Neutrophil (primary cell): ENCODE data around the gene ADCY5.

Experiments used
- H3K27ac ChIP-seq: fragments of 200-600 bp; sonication (generic); 2 replicates; pipeline ENCODE4 v1.5.1; 2016; ENCODE audit warnings: mild to moderate bottlenecking, moderate library complexity
- H3K27me3 ChIP-seq: fragments of 200-600 bp; sonication (generic); 2 replicates; pipeline ENCODE4 v1.6.0; 2016; ENCODE audit warnings: mild to moderate bottlenecking
- H3K36me3 ChIP-seq: fragments of 200-600 bp; sonication (generic); 2 replicates; pipeline ENCODE4 v1.5.1; 2017
- H3K4me1 ChIP-seq, 2 experiments: fragments of 200-600 bp in 1 of 2; sonication (generic) in 1 of 2; 1 replicate in 1 of 2; 2 replicates in 1 of 2; pipeline versions ENCODE4 v1.5.1 to v1.6.1; 2013 to 2016; ENCODE audit warnings: low read depth in 1 of 2, low read length in 1 of 2, mild to moderate bottlenecking in 1 of 2, moderate library complexity in 1 of 2; ENCODE audit not compliant: control insufficient read depth in 1 of 2, insufficient read depth in 1 of 2
- H3K4me3 ChIP-seq, 2 experiments: fragments of 200-600 bp in 1 of 2; sonication (generic) in 1 of 2; 1 replicate in 1 of 2; 2 replicates in 1 of 2; pipeline ENCODE4 v1.5.1; 2013 to 2016; ENCODE audit warnings: low read depth in 1 of 2, low read length in 1 of 2, mild to moderate bottlenecking in 1 of 2, moderate library complexity in 1 of 2
- H3K9me3 ChIP-seq: fragments of 200-600 bp; sonication (generic); 2 replicates; pipeline ENCODE4 v1.5.1; 2016
- CTCF ChIP-seq: fragments of 200-600 bp; sonication (generic); IDR thresholded peaks from 2 replicates; pipeline ENCODE4 v1.5.1; 2016; ENCODE audit warnings: antibody characterized with exemption

The ADCY5 gene

GRCh38 chr3:123449102-123449996 lies 459 bp upstream of the ADCY5 start:
- Histone ChIP-seq H3K27ac (no peak overlapping the region), H3K36me3 (no peaks in the 10 kb centered on the region), H3K4me1 (peaks cover 12 to 14% of the 10 kb centered on the region in 2 experiments), H3K9me3 (no peaks in the 10 kb centered on the region), H3K27me3 (peaks cover 100% of the 10 kb centered on the region), H3K4me3 (peak overlapping the region; percentile 29 to 54)
- no peak for TF ChIP-seq CTCF

- H3K9me3 ChIP-seq = no peaks in the 10 kb centered on the region
- H3K27me3 ChIP-seq = peaks cover 100% of the 10 kb centered on the region
- H3K27ac ChIP-seq = no peak overlapping the region
- peak overlapping the region; percentile 17 to 54 for H3K4me3 ChIP-seq
- no peaks in the 10 kb centered on the region for H3K36me3 ChIP-seq
- TF ChIP-seq CTCF = no peak
- H3K4me1 ChIP-seq = peaks cover 12 to 14% of the 10 kb centered on the region in 2 experiments
Measured at GRCh38 chr3:123447749-123448517, 957 bp downstream of the ADCY5 start.

GRCh38 chr3:123447416-123447748 lies 1.5 kb downstream of the ADCY5 start:
- H3K27me3 ChIP-seq = peaks cover 100% of the 10 kb centered on the region
- H3K36me3 ChIP-seq = no peaks in the 10 kb centered on the region
- H3K9me3 ChIP-seq = no peaks in the 10 kb centered on the region
- peaks cover 12 to 14% of the 10 kb centered on the region in 2 experiments for H3K4me1 ChIP-seq
- H3K4me3 ChIP-seq = no peak overlapping the region
- no peak for TF ChIP-seq CTCF
- H3K27ac ChIP-seq = no peak overlapping the region

GRCh38 chr3:123446610-123447109 lies 2.2 kb downstream of the ADCY5 start:
- H3K27ac ChIP-seq = no peak overlapping the region
- H3K9me3 ChIP-seq = no peaks in the 10 kb centered on the region
- peaks cover 97% of the 10 kb centered on the region for H3K27me3 ChIP-seq
- peaks cover 12 to 14% of the 10 kb centered on the region in 2 experiments for H3K4me1 ChIP-seq
- no peaks in the 10 kb centered on the region for H3K36me3 ChIP-seq
- TF ChIP-seq CTCF = no peak
- H3K4me3 ChIP-seq = no peak overlapping the region

- TF ChIP-seq CTCF = no peak
- Histone ChIP-seq H3K36me3 (no peaks in the 10 kb centered on the region), H3K27me3 (peaks cover 96% of the 10 kb centered on the region), H3K4me3 (no peak overlapping the region), H3K4me1 (peaks cover 12 to 14% of the 10 kb centered on the region in 2 experiments), H3K27ac (no peak overlapping the region), H3K9me3 (no peaks in the 10 kb centered on the region)
Measured at GRCh38 chr3:123446210-123446609, 2.7 kb downstream of the ADCY5 start.
